Gastrocnemius medialis (tissue), 4 donors: ENCODE results near the gene TINAG.

ENCODE experiments used
- POLR2A ChIP-seq, 2 donors: fragments of 450-650 bp; IDR thresholded peaks; one replicate each; pipeline ENCODE4 v1.6.1; 2017; ENCODE audit warnings: antibody characterized with exemption in 2 of 2, mild to moderate bottlenecking in 2 of 2, moderate library complexity in 2 of 2
- TF ChIP-seq, protein P1 (sequence below), 5 experiments: fragments of 450-650 bp in 3 of 5; fragments of 200-600 bp in 2 of 5; sonication (generic) in 2 of 5; IDR thresholded peaks in 4 of 5; conservative IDR thresholded peaks in 1 of 5; 1 replicate in 4 of 5; 2 replicates in 1 of 5; pipeline ENCODE4 v1.5.1; 2016 to 2019; ENCODE audit warnings: antibody characterized with exemption in 5 of 5, mild to moderate bottlenecking in 3 of 5, moderate library complexity in 3 of 5

DNA sequence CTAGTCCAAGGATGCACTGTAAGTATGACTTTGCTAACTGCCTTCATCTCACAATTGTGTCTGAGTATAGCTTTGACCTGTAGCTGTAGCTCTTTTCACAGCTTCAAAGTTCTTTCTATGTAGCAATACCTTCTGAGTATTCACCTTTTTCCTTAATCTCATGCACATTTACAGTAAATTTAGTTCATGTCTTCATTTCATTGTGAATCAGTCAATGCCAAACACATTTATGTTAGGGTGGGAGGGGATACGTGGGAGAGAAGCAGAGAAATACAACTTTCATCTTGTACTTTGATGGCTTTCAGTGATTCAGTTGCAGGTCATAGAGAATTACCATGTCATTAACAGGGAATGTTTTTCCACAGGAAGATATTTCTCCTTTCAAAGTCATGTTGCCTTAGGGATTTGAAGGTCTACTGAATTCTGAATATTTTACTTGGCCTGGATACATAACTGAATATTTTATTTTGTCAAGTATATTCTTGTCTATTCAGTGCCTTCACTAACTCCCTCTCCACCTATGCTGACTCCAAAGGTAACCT is 119.2 kb downstream of the TINAG start:
- TF ChIP-seq, protein P1, sequence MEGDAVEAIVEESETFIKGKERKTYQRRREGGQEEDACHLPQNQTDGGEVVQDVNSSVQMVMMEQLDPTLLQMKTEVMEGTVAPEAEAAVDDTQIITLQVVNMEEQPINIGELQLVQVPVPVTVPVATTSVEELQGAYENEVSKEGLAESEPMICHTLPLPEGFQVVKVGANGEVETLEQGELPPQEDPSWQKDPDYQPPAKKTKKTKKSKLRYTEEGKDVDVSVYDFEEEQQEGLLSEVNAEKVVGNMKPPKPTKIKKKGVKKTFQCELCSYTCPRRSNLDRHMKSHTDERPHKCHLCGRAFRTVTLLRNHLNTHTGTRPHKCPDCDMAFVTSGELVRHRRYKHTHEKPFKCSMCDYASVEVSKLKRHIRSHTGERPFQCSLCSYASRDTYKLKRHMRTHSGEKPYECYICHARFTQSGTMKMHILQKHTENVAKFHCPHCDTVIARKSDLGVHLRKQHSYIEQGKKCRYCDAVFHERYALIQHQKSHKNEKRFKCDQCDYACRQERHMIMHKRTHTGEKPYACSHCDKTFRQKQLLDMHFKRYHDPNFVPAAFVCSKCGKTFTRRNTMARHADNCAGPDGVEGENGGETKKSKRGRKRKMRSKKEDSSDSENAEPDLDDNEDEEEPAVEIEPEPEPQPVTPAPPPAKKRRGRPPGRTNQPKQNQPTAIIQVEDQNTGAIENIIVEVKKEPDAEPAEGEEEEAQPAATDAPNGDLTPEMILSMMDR (IDR thresholded peaks at IDR 0.05 in 4 of 5, conservative IDR thresholded peaks at IDR 0.05 in 1 of 5) = no peak
- no peak for TF ChIP-seq POLR2A (IDR thresholded peaks at IDR 0.05)
